ENCODE data around the gene IPO4. TPM values are rescaled to one million over a fixed set of nuclear protein-coding genes. Genes with fewer than 3 reads are reported as not detected.

The IPO4 gene
- total RNA-seq, 1 experiment from 2014 or later: 102 TPM

- peak overlapping the region; percentile 94 for H3K9ac ChIP-seq (ENCODE audit: low read length)
- intact Hi-C loops (cut with micrococcal nuclease): loop anchor here (2.0 kb wide), 1 partner anchor 17 kb away; the partner anchor contains the start of gene MDP1
- TF ChIP-seq EGR1 (IDR thresholded peaks at IDR 0.05; ENCODE audit: low read depth): no peak
- TF ChIP-seq CBX3 (IDR thresholded peaks at IDR 0.05; ENCODE audit: low read depth): no peak
- no peak for TF ChIP-seq ATF3 (IDR thresholded peaks at IDR 0.05)
- no peak for TF ChIP-seq SRF (IDR thresholded peaks at IDR 0.05; ENCODE audit: low read depth)
- TF ChIP-seq YY1 (IDR thresholded peaks at IDR 0.05; ENCODE audit: extremely low read depth, insufficient replicate concordance, low read depth, low read length): no peak
- no peak for TF ChIP-seq RAD21 (IDR thresholded peaks at IDR 0.05; ENCODE audit: low read depth)
- no peak for TF ChIP-seq EZH2 (IDR thresholded peaks at IDR 0.05)
- no peak for TF ChIP-seq CTCF (IDR thresholded peaks at IDR 0.05 in 2 of 3, conservative IDR thresholded peaks at IDR 0.05 in 1 of 3; ENCODE audit: borderline replicate concordance in 1 of 3, insufficient read depth in 1 of 3, low read depth in 2 of 3, low read length in 2 of 3)
- TF ChIP-seq REST (IDR thresholded peaks at IDR 0.05; ENCODE audit: low read depth): no peak
- no peaks in the 10 kb centered on the region for H3K9me2 ChIP-seq (ENCODE audit: insufficient read depth)
- ATAC-seq: no peak
- H3K36me3 ChIP-seq (ENCODE audit: control insufficient read depth in 1 of 2, insufficient read depth in 2 of 2, low read length in 2 of 2): peaks cover 29 to 32% of the 10 kb centered on the region in 2 experiments; a peak in 3 of 4 replicates
- H3K4me2 ChIP-seq (ENCODE audit: low read length): peak overlapping the region; percentile 89
- H3K27ac ChIP-seq (ENCODE audit: low read depth, low read length): peak overlapping the region; percentile 94
- CTCF ChIA-PET: interaction anchor here (2.1 kb wide), 1 partner anchor 9 kb away, joined by 10 read pairs; the partner anchor contains the start of gene TINF2
- RAD21 ChIA-PET (ENCODE audit: low non-redundant PET in 1 of 2, low total read pairs in 2 of 2, uncharacterized antibody in 2 of 2, unreplicated experiment in 2 of 2): no interaction called here
- H3K9me3 ChIP-seq (ENCODE audit: control insufficient read depth in 1 of 2, insufficient read depth in 1 of 2, low read depth in 1 of 2, low read length in 2 of 2): no peaks in the 10 kb centered on the region
- POLR2A ChIA-PET: interaction anchor here (2.0 kb wide), 1 partner anchor 9 kb away, joined by 11 read pairs; the partner anchor contains the start of gene TINF2
- peak overlapping the region; percentile 96 to 100 for H3K4me3 ChIP-seq (replicated peaks in 1 of 2; ENCODE audit: low read depth in 1 of 2, low read length in 2 of 2)
- peaks cover 66% of the 10 kb centered on the region for H3K79me2 ChIP-seq (ENCODE audit: insufficient read depth, low read length)
- H4K20me1 ChIP-seq (ENCODE audit: insufficient read depth): no peaks in the 10 kb centered on the region
- peaks cover 14 to 30% of the 10 kb centered on the region in 2 experiments for H3K4me1 ChIP-seq (ENCODE audit: control insufficient read depth in 1 of 2, insufficient read depth in 2 of 2, low read length in 2 of 2)
- BruUV-seq (replicated peaks): no TSS peak
- H2AFZ ChIP-seq (ENCODE audit: low read depth, low read length, poor library complexity, severe bottlenecking): no peak overlapping the region
- no peak for DNase-seq (ENCODE audit: low read depth, low spot score)
- H3K27me3 ChIP-seq (ENCODE audit: insufficient read depth, low read length): no peaks in the 10 kb centered on the region
These were observed 44.9 kb upstream of the IPO4 start for GRCh38 chr14:24233538-24233866.
